Rectal smooth muscle tissue (tissue), 1 donor: Measurements from ENCODE around the gene ANKK1.

Source experiments
- H3K27ac ChIP-seq: one replicate; pipeline ENCODE4 v1.7.0; 2013; ENCODE audit warnings: low read depth, low read length, inconsistent platforms
- H3K27me3 ChIP-seq: one replicate; pipeline ENCODE4 v1.7.0; 2013; ENCODE audit warnings: low read length; ENCODE audit not compliant: control insufficient read depth, insufficient read depth
- H3K36me3 ChIP-seq: one replicate; pipeline ENCODE4 v1.7.0; 2013; ENCODE audit warnings: low read length; ENCODE audit not compliant: control insufficient read depth, insufficient read depth
- H3K4me1 ChIP-seq: one replicate; pipeline ENCODE4 v1.7.0; 2013; ENCODE audit warnings: low read length; ENCODE audit not compliant: control insufficient read depth, insufficient read depth
- H3K4me3 ChIP-seq: one replicate; pipeline ENCODE4 v1.7.0; 2013; ENCODE audit warnings: low read length
- H3K9ac ChIP-seq: one replicate; pipeline ENCODE4 v1.7.0; 2013; ENCODE audit warnings: low read length

Gene ANKK1

GRCh38 chr11:113387605-113388211 lies at the start of gene ANKK1:
Gene ANKK1 (plus strand): TSS chr11:113387779. CDS start chr11:113387885, 106 bp downstream.
- Histone ChIP-seq H3K27me3 (peaks cover 7% of the 10 kb centered on the region), H3K9ac (no peak within 1 kb of the TSS), H3K36me3 (no peaks in the 10 kb centered on the region), H3K4me3 (no peak within 1 kb of the TSS), H3K4me1 (no peaks in the 10 kb centered on the region), H3K27ac (no peak within 1 kb of the TSS)

- Histone ChIP-seq H3K4me1 (no peaks in the 10 kb centered on the region), H3K27ac (no peak overlapping the region), H3K36me3 (peaks cover 10% of the 10 kb centered on the region), H3K4me3 (no peak overlapping the region), H3K9ac (no peak overlapping the region), H3K27me3 (no peaks in the 10 kb centered on the region)
Measured at GRCh38 chr11:113338730-113339129, 48.8 kb upstream of the ANKK1 start.

GRCh38 chr11:113339929-113340589 lies 47.5 kb upstream of the ANKK1 start:
- H3K36me3 ChIP-seq, result peaks cover 14% of the 10 kb centered on the region
- H3K27ac ChIP-seq, result no peak overlapping the region
- H3K9ac ChIP-seq, result no peak overlapping the region
- no peak overlapping the region for H3K4me3 ChIP-seq
- no peaks in the 10 kb centered on the region for H3K4me1 ChIP-seq
- H3K27me3 ChIP-seq, result no peaks in the 10 kb centered on the region

- Histone ChIP-seq H3K9ac (no peak overlapping the region), H3K27me3 (no peaks in the 10 kb centered on the region), H3K4me1 (no peaks in the 10 kb centered on the region), H3K4me3 (no peak overlapping the region), H3K27ac (no peak overlapping the region), H3K36me3 (peaks cover 14% of the 10 kb centered on the region)
Measured at GRCh38 chr11:113341388-113342165, 46.0 kb upstream of the ANKK1 start.

- no peaks in the 10 kb centered on the region for H3K4me1 ChIP-seq
- no peaks in the 10 kb centered on the region for H3K27me3 ChIP-seq
- no peak overlapping the region for H3K27ac ChIP-seq
- no peak overlapping the region for H3K4me3 ChIP-seq
- no peak overlapping the region for H3K9ac ChIP-seq
- H3K36me3 ChIP-seq, result peaks cover 9% of the 10 kb centered on the region
Measured at GRCh38 chr11:113345978-113346377, 41.6 kb upstream of the ANKK1 start.

- Histone ChIP-seq H3K4me1 (no peaks in the 10 kb centered on the region), H3K4me3 (no peak overlapping the region), H3K9ac (no peak overlapping the region), H3K36me3 (peaks cover 11% of the 10 kb centered on the region), H3K27ac (no peak overlapping the region), H3K27me3 (no peaks in the 10 kb centered on the region)
Measured at GRCh38 chr11:113349528-113349927, 38.1 kb upstream of the ANKK1 start.

- Histone ChIP-seq H3K36me3 (peaks cover 13% of the 10 kb centered on the region), H3K4me1 (no peaks in the 10 kb centered on the region), H3K27me3 (no peaks in the 10 kb centered on the region), H3K27ac (no peak overlapping the region), H3K4me3 (no peak overlapping the region), H3K9ac (no peak overlapping the region)
Measured at GRCh38 chr11:113350336-113351067, 37.1 kb upstream of the ANKK1 start.

- Histone ChIP-seq H3K4me1 (no peaks in the 10 kb centered on the region), H3K36me3 (peaks cover 13% of the 10 kb centered on the region), H3K4me3 (no peak overlapping the region)
Measured at GRCh38 chr11:113351068-113351450, 36.5 kb upstream of the ANKK1 start.

GRCh38 chr11:113351480-113351879 lies 36.1 kb upstream of the ANKK1 start:
- H3K4me3 ChIP-seq, result no peak overlapping the region
- peaks cover 16% of the 10 kb centered on the region for H3K36me3 ChIP-seq
- no peaks in the 10 kb centered on the region for H3K27me3 ChIP-seq
- no peak overlapping the region for H3K27ac ChIP-seq
- no peaks in the 10 kb centered on the region for H3K4me1 ChIP-seq
- H3K9ac ChIP-seq, result no peak overlapping the region

More at GRCh38 chr11:113351068-113351450, 36.5 kb upstream of the ANKK1 start:
- Histone ChIP-seq H3K27ac (no peak overlapping the region), H3K27me3 (no peaks in the 10 kb centered on the region), H3K9ac (no peak overlapping the region)

- H3K27ac ChIP-seq, result no peak overlapping the region
- H3K27me3 ChIP-seq, result no peaks in the 10 kb centered on the region
- no peak overlapping the region for H3K4me3 ChIP-seq
- peaks cover 20% of the 10 kb centered on the region for H3K36me3 ChIP-seq
- H3K4me1 ChIP-seq, result no peaks in the 10 kb centered on the region
- H3K9ac ChIP-seq, result no peak overlapping the region
Measured at GRCh38 chr11:113356203-113356602, 31.4 kb upstream of the ANKK1 start.

GRCh38 chr11:113363406-113363805 lies 24.2 kb upstream of the ANKK1 start:
- H3K4me3 ChIP-seq, result no peak overlapping the region
- peaks cover 18% of the 10 kb centered on the region for H3K36me3 ChIP-seq
- no peak overlapping the region for H3K27ac ChIP-seq
- no peaks in the 10 kb centered on the region for H3K4me1 ChIP-seq
- no peak overlapping the region for H3K9ac ChIP-seq
- no peaks in the 10 kb centered on the region for H3K27me3 ChIP-seq

GRCh38 chr11:113363996-113364641 lies 23.5 kb upstream of the ANKK1 start:
- H3K27me3 ChIP-seq, result no peaks in the 10 kb centered on the region
- H3K27ac ChIP-seq, result no peak overlapping the region
- peaks cover 19% of the 10 kb centered on the region for H3K36me3 ChIP-seq
- H3K4me1 ChIP-seq, result no peaks in the 10 kb centered on the region
- H3K4me3 ChIP-seq, result no peak overlapping the region
- no peak overlapping the region for H3K9ac ChIP-seq
